Measurements from ENCODE around the gene GRIK1.
A peak's percentile ranks its signal among the peaks of the same experiment; 100 is the strongest.
"Not testable (repeated sequence)": the region's sequence is repeated elsewhere in the genome, so short reads cannot be mapped to it uniquely, and the experiment has no call there.

Gene GRIK1

DNA sequence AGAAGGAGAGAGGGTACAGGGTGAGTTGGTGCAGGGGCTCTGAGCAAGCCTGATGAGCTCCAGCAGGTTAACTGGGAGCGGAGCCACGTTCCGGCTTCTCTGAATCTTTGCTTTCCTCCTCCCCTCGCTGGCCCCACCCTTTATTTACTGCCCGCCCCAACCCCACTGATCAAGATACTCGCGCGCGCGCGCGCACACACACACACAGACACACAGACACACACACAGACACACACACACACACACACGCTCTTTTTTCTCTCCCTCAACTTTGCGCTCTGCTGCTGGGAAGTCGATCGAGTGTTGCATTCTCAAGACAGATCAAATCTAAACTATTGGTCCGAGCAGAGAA lies at the start of gene GRIK1:
Gene GRIK1 (minus strand): TSS at position 73 of the 352 bp plus-strand sequence.
- DNase-seq: peak; percentile 61

DNA sequence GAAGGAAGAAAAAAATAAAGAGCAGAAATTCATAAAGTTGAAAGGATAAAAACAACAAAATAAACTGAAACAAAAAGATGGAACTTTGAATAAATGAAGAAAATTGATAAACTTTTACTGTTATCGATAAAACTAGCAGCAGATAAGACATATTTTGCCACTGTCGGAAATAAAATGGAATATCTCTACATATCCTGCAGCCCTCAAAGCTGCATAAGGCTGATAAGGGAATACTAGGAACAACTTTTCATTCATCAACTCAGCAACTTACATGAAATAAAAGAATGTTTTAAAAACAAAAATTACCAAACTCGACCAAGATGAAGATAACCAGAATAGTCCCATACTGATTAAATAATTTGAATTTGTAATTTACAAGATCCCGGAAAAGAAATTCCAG lies 48.0 kb upstream of the GRIK1 start:
- DNase-seq: no peak

DNA sequence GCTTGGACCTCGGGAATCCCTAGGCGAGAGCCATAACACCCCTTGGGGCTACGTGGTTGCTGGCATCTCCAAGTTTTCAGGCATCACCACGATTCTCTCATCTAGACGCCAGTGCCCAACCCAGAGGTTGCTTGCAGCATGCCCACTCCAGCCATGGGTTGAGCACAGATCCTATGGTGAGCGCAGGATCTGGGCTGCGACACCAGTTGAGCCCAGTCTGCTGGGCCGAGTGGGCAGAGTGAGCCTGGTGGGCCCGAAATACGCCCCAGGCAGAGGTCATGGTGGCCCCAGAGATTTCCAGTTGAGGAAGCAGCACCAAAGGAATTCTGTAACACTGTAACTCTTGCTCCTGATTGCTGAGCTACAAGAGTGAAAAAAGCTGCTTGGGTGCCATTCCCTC lies 46.1 kb upstream of the GRIK1 start:
- DNase-seq: no peak

DNA sequence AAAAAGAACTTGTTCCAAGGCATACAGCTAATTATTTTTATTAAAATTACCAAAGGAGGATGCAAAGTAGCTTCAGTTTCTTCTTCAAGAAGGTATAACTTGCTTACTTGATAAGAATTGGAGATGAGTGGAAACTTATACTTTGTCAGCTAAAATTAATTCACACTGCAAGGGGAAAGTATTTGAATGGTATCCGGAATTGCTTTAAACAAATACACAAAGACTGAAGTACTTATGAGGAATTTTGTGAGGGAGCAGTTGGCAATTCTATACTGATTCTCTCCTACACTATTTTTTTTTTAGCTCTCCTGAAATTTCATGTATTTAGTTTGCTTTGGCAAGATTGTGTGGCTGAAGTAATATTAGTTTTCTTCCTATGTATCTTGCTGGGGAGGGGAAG lies 39.2 kb upstream of the GRIK1 start:
- DNase-seq: no peak

DNA sequence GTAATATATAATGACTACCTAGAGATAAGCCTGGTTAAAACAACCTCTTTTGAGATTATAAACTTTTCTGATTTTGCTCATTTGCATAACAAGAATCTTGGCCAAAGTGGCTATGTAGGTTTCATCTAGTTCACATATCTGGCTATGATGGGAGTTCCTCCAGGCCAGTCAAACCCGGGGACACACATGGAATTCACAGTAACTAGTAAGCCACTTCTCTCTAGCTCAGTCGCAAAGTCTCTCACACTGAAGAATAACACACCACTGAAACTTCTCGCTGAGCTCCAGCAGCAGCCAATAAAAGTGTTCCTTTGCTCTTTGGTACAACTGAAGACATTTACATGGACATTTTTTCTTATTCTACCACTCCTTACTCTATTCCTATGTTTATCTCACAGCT lies 36.0 kb upstream of the GRIK1 start:
- no peak for DNase-seq

DNA sequence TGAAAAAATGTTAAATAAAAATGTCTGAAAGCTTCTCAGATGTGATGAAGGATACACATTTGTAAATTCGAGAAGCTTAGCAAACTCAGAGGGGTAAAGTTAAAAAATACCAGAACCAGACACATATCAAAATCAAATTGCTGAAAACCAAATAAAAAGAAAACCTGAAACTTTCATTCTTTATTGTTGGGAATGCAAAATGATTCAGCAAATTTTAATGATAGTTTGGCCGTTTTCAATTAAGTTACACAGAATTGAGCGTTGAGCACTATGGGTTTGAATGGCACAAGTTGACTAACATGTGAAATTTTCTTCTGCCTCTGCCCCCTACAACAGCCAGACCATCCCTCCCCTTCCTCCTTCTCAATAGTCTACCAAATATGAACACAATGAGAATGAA lies 33.5 kb upstream of the GRIK1 start:
- no peak for DNase-seq

DNA sequence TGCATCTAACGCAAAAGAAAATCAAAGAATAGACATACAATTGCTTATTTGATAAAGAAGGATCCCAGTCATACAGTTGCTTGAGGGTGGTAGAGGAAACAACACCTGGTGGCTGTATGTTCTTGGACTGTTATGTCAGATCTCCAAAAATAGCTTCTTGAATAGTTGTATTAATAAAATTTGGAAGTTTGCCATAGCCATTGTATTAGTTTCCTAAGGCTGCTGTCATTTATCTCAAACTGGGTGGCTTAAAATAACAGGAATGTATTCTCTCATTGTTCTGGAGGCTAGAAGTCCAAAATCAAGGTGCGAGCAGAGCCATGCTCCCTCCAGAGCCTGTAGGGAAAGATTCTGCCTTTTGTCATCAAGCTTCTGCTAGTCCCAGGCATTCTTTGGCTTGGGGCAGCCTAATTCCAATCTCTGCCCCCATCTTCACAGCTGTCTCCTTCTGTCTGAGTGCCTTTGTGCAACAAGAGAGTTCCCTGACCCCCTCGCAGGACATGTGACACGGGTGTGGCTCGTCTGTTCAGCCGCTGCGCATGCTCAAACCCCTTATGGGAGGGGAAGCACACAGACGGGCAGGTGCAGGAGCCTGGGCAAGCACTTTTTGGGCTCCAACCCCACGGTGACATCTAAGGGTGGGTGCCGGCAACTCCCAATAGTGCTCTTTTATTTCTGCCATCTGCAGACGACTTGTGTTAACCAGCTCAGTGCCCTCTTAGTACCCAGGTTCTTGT lies 21.7 kb upstream of the GRIK1 start:
- no peak for DNase-seq

DNA sequence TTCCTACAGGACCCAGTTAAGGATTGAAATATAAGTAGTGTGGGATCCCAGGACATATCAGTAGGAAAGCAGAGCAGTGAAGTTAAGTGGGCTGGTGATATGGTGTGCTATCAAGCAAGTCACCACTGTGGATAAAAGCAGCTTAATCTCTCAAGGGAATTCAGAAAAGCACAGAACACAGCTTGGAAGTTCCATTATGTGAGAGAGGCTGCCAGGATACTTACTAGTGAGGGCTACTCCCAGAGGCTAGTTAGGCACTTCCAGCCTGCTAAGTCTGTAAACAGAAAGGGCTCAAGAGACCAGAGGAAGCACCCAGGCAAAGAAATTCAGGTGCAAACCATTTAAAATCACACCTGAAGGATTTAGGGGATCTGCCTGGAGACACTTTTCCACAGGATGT lies 18.8 kb upstream of the GRIK1 start:
- DNase-seq: no peak

DNA sequence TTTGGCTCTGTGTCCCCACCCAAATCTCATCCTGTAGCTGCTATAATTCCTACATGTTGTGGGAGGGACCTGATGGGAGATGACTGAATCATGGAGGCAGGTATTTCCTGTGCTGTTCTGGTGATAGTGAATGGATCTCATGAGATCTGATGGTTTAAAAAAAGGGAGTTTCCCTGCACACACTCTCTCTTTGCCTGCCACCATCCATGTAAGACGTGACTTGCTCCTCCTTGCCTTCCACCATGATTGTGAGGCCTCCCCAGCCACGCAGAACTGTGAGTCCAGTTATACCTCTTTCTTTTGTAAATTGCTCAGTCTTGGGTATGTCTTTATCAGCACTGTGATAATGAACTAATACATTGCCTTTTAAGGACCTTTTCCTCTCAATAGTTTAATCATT lies 18.2 kb upstream of the GRIK1 start:
- DNase-seq: not testable (repeated sequence)

DNA sequence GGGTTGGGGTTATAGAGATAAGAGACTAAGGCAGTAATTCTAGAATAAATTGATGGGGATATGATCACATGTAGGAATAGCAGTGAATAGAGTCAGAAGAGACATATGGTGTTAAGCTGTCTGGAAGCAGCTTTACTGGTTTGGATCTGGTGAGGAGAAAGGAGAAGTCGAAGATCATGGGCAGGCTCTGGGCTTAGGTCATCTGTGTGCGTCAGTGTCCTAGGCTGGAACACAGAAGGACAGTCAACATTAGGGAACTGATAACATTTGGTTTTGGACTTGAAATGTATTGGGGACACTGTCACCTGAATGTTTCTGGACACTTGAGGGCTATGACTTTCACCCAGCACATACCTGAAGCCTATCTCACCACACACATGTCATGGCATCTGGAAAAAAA lies 13.9 kb upstream of the GRIK1 start:
- no peak for DNase-seq

DNA sequence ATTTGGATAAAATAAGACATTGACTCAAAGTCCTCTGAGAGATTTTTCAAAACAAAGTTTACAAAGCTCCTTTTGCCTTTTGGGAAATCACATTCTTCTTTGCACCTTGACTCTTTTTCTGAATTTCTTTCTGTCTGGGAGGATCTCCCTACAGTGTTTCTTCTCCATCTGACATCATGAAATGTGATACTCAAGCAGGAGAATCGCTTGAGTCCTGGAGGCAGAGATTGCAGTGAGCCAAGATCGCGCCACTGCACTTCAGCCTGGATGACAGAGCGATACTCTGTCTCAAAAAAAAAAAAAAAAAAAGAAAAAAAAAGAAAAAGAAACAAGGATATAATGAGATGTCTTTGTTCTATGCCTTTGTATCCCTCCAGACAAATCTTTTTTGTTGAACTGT lies 13.3 kb upstream of the GRIK1 start:
- DNase-seq: no peak

DNA sequence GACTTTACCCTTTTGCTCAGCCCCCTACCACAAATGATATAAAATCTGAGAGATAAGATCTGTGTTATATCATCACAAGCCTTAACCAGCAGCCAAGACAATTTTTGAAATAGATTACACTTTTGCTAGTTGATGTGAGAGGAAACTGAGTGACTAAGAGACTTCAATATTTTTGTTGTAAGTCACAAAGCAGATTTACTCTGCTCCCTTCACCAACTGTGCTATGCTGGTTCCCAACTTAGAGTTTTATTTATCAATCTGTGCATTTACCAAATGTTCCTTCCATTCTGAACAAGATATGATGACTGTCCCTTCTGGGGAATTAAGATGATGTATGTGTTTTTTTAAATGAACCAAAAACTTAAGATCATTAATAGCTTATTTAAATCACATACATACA lies 12.1 kb upstream of the GRIK1 start:
- no peak for DNase-seq

DNA sequence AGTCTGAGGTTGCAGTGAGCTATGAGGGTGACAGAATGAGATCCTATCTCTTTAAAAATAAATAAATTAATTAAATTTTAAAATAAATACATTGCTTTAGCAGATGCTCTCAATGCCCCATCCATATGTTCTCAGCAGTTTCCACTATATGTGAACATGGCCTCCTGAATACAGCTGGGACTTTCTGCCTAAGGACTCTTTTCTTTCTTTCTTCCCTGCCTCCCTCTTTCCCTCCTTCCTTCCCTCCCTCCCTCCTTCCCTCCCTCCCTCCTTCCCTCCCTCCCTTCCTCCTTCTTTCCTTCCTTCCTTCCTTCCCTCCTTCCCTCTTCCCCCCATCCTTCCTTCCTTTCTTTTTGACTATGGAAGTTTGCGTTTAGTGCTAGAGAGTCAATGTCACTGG lies 10.2 kb upstream of the GRIK1 start:
- DNase-seq: no peak

DNA sequence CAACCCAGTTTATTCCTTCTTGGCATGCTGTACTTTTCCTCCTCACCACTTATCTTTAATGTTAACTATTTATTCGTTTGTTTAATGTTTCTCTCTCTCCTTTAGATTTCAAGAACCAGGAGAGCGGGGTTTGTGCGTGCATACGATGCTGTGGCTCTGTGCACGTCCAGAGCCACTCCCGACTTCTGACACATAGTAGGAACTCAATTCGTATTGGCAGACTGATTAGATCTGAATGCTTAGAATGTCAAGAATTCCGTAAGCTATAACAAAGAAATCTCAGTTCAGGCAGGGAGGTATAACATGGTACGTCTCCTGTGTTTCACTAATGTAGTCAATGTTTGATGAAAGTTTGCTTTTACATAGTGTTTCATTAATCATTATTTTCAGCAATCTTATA lies 7.3 kb upstream of the GRIK1 start:
- DNase-seq: peak; percentile 60

DNA sequence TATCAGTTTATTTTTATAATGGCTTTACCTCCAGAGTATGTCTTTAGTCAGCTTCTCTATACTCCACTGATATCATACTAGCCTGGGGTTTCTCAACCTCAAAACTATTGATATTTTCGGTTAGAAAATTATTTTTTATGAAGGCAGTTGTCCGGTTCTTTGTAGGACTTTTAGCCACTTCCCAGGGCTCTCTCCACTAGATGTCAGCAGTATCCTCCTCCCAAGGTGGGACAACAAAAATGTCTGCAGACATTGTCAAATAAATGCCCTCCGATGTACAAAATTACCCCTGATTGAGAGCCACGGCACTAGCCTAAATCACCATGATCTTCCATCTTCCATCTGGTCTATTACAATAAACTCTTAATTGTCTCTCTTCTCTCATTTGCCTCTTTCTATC lies 4.1 kb upstream of the GRIK1 start:
- DNase-seq: no peak

DNA sequence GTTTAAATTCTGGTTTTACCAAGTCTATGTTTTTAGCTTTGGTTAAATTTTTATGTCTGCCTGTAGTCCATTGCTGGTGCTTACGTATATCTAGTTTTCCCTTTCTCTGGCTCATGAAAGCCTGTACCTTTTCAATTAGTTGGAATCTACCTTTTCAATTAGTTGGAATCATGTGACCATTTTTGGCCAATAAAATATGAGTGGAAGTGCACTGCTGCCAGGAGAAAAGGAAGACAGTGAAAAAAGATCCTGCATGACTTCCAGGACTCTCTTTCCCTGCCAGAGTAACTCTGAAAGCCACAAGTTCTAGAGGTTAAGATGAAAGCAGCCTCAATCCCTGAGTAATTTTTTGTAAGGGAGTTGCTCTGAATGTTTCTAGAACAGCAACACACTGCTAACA lies 2.2 kb upstream of the GRIK1 start:
- no peak for DNase-seq

DNA sequence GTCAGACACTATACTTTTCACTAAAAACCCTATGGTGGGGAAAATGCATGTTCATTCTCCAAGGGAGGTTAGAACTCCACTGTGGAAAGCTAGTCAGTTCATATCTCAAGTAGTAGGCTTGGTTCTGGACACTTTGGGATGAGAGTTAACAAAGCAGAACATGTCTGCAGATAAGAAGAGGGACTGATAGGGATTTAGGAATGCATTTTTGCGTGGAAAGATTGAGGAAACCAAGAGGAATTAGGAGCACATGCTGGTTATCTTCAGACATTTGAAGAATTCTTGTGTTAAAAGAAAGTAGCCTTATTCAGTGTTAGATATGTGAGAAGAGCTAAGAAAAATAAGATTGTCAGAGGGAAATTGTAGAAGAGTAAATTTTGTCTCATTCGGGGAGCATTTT lies 1.2 kb upstream of the GRIK1 start:
- no peak for DNase-seq

DNA sequence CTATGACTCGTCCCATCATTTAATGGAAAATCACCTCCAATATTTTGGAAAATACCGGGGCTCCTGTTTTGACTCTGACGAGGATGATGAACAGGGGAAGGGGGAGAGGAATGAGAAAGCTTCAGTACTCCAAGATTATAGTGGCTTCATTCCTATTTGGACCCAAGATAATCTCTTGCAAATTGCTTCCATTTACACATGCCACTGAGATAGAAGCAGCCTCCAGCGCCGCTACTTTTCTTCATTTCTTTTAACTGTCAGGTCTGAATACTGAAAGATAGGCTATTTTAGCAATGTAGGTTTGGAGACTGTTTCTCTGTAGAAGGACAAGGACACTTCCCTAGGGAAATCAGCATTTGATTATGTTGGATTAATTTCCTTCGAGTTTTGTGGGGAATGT lies 565 bp upstream of the GRIK1 start:
- DNase-seq: no peak

DNA sequence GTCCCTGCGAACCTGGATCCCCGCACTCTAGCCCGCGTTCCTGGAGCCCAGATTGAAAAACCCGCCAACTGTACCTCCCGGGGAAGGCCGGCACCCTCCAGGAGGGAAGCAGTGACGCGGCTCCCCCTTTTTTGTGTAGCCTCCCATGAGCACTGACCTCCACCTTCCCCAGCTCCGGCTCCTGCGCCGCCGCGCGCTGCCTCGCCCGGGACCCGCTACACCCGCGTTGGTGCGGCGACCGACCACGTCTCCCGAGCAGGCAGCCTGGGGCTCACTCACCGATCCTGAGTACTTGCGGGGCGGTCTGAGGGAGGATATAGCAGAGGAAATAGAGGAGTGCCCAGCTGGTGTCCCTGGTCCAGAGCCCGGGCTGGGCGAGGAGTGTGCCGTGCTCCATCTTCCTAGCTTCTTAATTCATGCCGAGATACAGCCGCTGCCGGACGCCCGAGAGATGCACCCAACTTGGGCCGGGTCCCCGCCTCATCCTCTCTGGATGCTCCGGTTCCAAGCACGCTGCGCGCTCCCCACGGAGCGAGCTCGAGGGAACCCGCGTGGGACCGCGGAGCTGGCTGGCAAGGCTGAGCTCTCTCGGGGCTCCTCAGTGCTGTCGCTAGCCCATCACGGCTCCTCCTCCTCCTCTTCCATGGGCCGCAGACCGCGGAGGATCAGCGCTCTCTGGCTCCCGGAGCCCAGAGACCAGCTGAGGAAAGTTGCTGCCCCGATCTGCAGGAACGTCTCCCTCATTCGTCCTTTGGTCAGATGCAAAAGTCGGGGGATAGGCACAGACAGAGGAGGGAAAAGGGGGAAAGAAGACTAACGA lies 482 bp downstream of the GRIK1 start:
- DNase-seq: peak; percentile 64

DNA sequence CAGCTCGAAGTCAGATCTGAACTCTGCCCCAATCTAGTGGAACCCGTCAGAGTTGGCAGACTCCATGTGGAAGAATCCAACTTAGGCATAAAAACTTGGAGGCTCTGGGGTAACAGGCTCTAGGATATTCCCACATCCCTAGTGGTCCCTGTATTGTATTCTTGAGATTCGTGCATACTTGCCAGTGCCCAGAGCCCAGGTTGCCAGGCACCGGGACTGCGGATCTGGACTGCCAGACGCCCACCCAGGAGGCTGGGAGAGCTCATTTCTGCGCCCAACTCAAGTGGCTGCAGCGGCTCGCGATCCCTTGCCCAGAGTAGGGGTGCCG lies 1.1 kb downstream of the GRIK1 start:
- DNase-seq: no peak

DNA sequence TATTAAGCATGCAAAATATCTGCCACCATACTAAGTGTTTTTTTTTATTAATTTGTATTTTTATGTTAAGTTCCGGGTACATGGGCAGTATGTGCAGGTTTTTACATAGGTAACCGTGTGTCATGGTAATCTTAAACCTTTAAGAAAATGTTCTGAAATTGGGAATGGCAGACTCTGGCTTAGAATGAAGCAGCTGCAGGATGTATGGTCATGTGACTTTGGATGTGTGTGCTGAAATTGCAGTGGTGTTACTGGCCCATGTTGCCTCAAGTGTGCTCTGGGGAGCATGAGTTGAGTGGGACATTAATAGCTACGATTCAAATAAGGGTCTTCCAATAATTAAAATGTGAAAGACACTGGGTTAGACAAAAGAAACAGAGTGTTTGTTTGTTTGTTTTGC lies 6.7 kb downstream of the GRIK1 start:
- no peak for DNase-seq

DNA sequence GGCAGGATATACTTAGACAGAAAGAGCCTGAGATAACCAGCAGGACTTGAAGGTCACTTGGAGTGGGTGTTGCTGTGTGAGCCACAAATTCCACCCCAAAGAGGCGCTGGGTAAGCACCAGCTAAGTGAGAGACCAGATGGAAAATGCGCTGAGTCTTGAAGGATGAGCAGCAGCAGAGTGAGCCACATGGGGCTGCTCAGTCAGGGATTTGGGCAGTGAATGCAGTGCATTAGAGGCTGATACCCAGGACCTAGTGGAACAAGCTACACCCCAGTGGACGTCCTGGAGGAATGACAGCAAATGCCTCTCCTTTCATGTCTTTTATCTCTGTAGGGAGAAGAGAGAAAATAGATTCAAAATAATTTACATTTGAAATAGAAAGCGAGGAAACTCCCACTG lies 11.3 kb downstream of the GRIK1 start:
- DNase-seq: no peak

DNA sequence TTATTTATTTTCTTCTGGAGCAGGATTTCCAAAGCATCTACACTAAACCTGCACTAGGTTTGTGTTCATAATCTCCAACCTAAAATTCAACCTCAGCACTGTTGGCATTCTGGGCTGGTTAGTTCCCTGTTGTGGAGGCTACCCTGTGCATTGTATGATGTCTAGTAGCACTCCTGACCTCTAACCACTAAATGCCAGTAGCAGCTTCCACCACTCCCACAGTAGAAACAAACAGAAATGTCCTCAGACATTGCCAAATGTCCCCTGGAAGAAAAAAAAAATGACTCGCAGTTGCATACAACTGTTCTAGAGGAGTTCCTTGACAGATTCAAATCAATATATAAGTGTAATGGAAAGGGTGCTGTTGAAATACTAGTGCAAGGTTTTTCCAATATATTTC lies 18.9 kb downstream of the GRIK1 start:
- DNase-seq: no peak

DNA sequence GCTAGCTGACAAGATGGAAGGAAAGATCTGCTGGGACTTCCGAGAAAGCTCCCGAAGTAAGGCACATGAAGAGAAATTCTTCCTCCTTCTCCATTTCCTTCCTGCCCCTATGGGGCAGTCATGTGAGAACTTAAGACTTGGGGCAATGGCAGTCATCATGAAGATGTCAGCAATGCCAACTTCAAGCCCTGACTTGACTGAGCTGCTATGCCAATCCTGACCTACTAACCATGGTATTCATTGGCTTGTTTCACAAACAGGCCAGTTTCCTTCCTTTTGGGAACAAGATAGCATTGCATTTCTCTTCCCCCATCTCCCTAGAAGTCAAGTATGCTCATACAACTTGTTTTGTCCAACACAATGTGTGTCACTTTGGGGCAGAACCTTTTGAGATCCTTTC lies 25.5 kb downstream of the GRIK1 start:
- no peak for DNase-seq

DNA sequence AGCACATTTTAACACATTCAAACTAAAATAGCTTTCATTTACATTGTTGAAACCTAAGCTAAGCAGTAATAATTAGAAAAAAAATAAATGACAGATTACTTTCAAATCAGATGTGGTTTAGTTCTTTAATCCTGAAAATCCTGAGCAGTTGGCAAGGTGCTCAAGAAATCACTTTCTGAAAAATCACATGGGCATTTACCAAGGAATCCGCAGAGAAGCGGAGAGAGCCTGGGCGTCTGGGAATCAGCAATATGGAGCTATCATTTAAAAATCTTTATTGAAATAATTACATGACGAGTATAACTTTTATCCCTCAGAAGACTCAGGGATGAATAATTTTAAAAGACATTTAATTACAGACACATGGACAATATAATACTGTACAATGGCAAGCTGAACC lies 30.2 kb downstream of the GRIK1 start:
- DNase-seq: no peak

All from islet precursor cell (in vitro differentiated cells).